ENCODE measurements around the gene CFLAR. TPM values are rescaled to one million over a fixed set of nuclear protein-coding genes. Genes with fewer than 3 reads are reported as not detected.
A peak's percentile ranks its signal among the peaks of the same experiment; 100 is the strongest.

Gene CFLAR
- total and polyA plus RNA-seq, 4 donors, result 24.4 to 169 (median 45.5) TPM

GRCh38 chr2:201204655-201205514, 88.9 kb downstream of the CFLAR start:
- peak; percentile 79 for TF ChIP-seq SP1 (IDR thresholded peaks at IDR 0.05)
- TF ChIP-seq HNF4A (conservative IDR thresholded peaks at IDR 0.05), result peak; percentile 12 to 50
- peak; percentile 4 to 47 for TF ChIP-seq RXRA (IDR thresholded peaks at IDR 0.05)
- TF ChIP-seq FOXA2 (IDR thresholded peaks at IDR 0.05), result no peak
- H3K36me3 ChIP-seq (ENCODE audit: control insufficient read depth in 4 of 4, insufficient read depth in 3 of 4, low read depth in 1 of 4, low read length in 3 of 4), result peaks cover 2 to 13% (median 4%) of the 10 kb centered on the region in 4 donors
- no peak overlapping the region for H3K9ac ChIP-seq (ENCODE audit: low read depth in 1 of 2, low read length in 2 of 2)
- no peaks in the 10 kb centered on the region for H3K27me3 ChIP-seq (ENCODE audit: control insufficient read depth in 4 of 4, insufficient read depth in 4 of 4, low read length in 3 of 4)
- H3K4me3 ChIP-seq (ENCODE audit: low read depth in 1 of 3, low read length in 3 of 3), result no peak overlapping the region
- no peak for DNase-seq (ENCODE audit: low spot score)
- H3K9me3 ChIP-seq (ENCODE audit: control insufficient read depth in 4 of 4, low read length in 3 of 4), result no peaks in the 10 kb centered on the region
- peaks cover 0 to 15% (median 6%) of the 10 kb centered on the region in 4 donors for H3K4me1 ChIP-seq (ENCODE audit: control insufficient read depth in 4 of 4, insufficient read depth in 4 of 4, low read length in 3 of 4)
- peak overlapping the region in 1 of 2 donors; percentile 26 for H3K27ac ChIP-seq (ENCODE audit: low read depth in 1 of 2, low read length in 2 of 2)
- 67% methylated on average over 9 of the region's 9 CpGs for WGBS

- TF ChIP-seq SP1 (IDR thresholded peaks at IDR 0.05), result no peak
- TF ChIP-seq, protein P1, sequence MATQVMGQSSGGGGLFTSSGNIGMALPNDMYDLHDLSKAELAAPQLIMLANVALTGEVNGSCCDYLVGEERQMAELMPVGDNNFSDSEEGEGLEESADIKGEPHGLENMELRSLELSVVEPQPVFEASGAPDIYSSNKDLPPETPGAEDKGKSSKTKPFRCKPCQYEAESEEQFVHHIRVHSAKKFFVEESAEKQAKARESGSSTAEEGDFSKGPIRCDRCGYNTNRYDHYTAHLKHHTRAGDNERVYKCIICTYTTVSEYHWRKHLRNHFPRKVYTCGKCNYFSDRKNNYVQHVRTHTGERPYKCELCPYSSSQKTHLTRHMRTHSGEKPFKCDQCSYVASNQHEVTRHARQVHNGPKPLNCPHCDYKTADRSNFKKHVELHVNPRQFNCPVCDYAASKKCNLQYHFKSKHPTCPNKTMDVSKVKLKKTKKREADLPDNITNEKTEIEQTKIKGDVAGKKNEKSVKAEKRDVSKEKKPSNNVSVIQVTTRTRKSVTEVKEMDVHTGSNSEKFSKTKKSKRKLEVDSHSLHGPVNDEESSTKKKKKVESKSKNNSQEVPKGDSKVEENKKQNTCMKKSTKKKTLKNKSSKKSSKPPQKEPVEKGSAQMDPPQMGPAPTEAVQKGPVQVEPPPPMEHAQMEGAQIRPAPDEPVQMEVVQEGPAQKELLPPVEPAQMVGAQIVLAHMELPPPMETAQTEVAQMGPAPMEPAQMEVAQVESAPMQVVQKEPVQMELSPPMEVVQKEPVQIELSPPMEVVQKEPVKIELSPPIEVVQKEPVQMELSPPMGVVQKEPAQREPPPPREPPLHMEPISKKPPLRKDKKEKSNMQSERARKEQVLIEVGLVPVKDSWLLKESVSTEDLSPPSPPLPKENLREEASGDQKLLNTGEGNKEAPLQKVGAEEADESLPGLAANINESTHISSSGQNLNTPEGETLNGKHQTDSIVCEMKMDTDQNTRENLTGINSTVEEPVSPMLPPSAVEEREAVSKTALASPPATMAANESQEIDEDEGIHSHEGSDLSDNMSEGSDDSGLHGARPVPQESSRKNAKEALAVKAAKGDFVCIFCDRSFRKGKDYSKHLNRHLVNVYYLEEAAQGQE (IDR thresholded peaks at IDR 0.05), result no peak
- TF ChIP-seq HNF4A (conservative IDR thresholded peaks at IDR 0.05), result no peak
- TF ChIP-seq, protein P2, sequence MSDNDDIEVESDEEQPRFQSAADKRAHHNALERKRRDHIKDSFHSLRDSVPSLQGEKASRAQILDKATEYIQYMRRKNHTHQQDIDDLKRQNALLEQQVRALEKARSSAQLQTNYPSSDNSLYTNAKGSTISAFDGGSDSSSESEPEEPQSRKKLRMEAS (IDR thresholded peaks at IDR 0.05), result no peak
- Histone ChIP-seq H3K9me3 (ENCODE audit: control insufficient read depth in 4 of 4, low read length in 3 of 4) (no peaks in the 10 kb centered on the region), H3K4me3 (ENCODE audit: low read depth in 1 of 3, low read length in 3 of 3) (no peak overlapping the region), H3K27me3 (ENCODE audit: control insufficient read depth in 4 of 4, insufficient read depth in 4 of 4, low read length in 3 of 4) (no peaks in the 10 kb centered on the region), H3K36me3 (ENCODE audit: control insufficient read depth in 4 of 4, insufficient read depth in 3 of 4, low read depth in 1 of 4, low read length in 3 of 4) (peaks cover 2 to 9% (median 5%) of the 10 kb centered on the region in 4 donors), H3K4me1 (ENCODE audit: control insufficient read depth in 4 of 4, insufficient read depth in 4 of 4, low read length in 3 of 4) (peaks cover 0 to 15% (median 6%) of the 10 kb centered on the region in 4 donors), H3K27ac (ENCODE audit: low read depth in 1 of 2, low read length in 2 of 2) (no peak overlapping the region), H3K9ac (ENCODE audit: low read depth in 1 of 2, low read length in 2 of 2) (no peak overlapping the region)
- no peak for DNase-seq (ENCODE audit: low spot score)
- WGBS, result 96% methylated on average over 3 of the region's 3 CpGs
These were observed 89.5 kb downstream of the CFLAR start for GRCh38 chr2:201205515-201205849.

GRCh38 chr2:201208563-201209252, 92.7 kb downstream of the CFLAR start:
- TF ChIP-seq RAD21 (IDR thresholded peaks at IDR 0.05), result no peak
- TF ChIP-seq, protein P3, sequence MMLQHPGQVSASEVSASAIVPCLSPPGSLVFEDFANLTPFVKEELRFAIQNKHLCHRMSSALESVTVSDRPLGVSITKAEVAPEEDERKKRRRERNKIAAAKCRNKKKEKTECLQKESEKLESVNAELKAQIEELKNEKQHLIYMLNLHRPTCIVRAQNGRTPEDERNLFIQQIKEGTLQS (IDR thresholded peaks at IDR 0.05), result no peak
- TF ChIP-seq RXRA (IDR thresholded peaks at IDR 0.05), result no peak
- no peak for TF ChIP-seq YY1 (IDR thresholded peaks at IDR 0.05)
- no peak for TF ChIP-seq FOXA1 (IDR thresholded peaks at IDR 0.05)
- TF ChIP-seq ZBTB33 (IDR thresholded peaks at IDR 0.05), result no peak
- TF ChIP-seq TAF1 (conservative IDR thresholded peaks at IDR 0.05), result no peak
- TF ChIP-seq, protein P1 (IDR thresholded peaks at IDR 0.05), result no peak
- TF ChIP-seq JUND (IDR thresholded peaks at IDR 0.05), result no peak
- no peak for TF ChIP-seq GABPA (IDR thresholded peaks at IDR 0.05 in 1 of 2, conservative IDR thresholded peaks at IDR 0.05 in 1 of 2)
- TF ChIP-seq, protein P2 (IDR thresholded peaks at IDR 0.05), result no peak
- TF ChIP-seq NR2F2 (IDR thresholded peaks at IDR 0.05), result no peak
- Histone ChIP-seq H3K9me3 (ENCODE audit: control insufficient read depth in 4 of 4, low read length in 3 of 4) (no peaks in the 10 kb centered on the region), H3K27me3 (ENCODE audit: control insufficient read depth in 4 of 4, insufficient read depth in 4 of 4, low read length in 3 of 4) (no peaks in the 10 kb centered on the region), H3K4me1 (ENCODE audit: control insufficient read depth in 4 of 4, insufficient read depth in 4 of 4, low read length in 3 of 4) (peaks cover 0 to 14% (median 6%) of the 10 kb centered on the region in 4 donors), H3K27ac (ENCODE audit: low read depth in 1 of 2, low read length in 2 of 2) (no peak overlapping the region), H3K4me3 (ENCODE audit: low read depth in 1 of 3, low read length in 3 of 3) (no peak overlapping the region), H3K36me3 (ENCODE audit: control insufficient read depth in 4 of 4, insufficient read depth in 3 of 4, low read depth in 1 of 4, low read length in 3 of 4) (peaks cover 2 to 9% (median 5%) of the 10 kb centered on the region in 4 donors), H3K9ac (ENCODE audit: low read depth in 1 of 2, low read length in 2 of 2) (no peak overlapping the region)
- DNase-seq (ENCODE audit: low spot score), result no peak
- 91% methylated on average over 12 of the region's 12 CpGs for WGBS
